Measurements from ENCODE around the gene CBR4.

DNA sequence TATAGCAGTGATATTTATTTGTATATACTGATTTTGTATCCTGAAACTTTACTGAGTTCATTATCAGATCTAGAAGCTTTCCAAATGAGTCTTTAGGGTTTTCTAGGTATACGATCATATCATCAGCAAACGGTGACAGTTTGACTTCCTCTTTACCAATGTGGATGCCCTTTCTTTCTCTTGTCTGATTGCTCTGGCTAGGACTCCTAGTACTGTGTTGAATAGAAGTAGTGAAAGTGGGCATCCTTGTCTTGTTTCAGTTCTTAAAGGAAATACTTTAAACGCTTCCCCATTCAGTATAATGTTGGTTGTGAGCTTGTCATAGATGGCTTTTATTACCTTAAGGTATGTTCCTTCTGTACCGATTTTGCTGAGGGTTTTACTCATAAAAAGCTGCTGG lies 37.5 kb downstream of the CBR4 start:
- TF ChIP-seq, protein P1, sequence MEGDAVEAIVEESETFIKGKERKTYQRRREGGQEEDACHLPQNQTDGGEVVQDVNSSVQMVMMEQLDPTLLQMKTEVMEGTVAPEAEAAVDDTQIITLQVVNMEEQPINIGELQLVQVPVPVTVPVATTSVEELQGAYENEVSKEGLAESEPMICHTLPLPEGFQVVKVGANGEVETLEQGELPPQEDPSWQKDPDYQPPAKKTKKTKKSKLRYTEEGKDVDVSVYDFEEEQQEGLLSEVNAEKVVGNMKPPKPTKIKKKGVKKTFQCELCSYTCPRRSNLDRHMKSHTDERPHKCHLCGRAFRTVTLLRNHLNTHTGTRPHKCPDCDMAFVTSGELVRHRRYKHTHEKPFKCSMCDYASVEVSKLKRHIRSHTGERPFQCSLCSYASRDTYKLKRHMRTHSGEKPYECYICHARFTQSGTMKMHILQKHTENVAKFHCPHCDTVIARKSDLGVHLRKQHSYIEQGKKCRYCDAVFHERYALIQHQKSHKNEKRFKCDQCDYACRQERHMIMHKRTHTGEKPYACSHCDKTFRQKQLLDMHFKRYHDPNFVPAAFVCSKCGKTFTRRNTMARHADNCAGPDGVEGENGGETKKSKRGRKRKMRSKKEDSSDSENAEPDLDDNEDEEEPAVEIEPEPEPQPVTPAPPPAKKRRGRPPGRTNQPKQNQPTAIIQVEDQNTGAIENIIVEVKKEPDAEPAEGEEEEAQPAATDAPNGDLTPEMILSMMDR (IDR thresholded peaks at IDR 0.05; ENCODE audit: low read depth, low read length, poor library complexity, severe bottlenecking) = no peak
- no peak for TF ChIP-seq EZH2phosphoT487 (IDR thresholded peaks at IDR 0.05; ENCODE audit: borderline replicate concordance, low read length)
